Neural crest cell (in vitro differentiated cells): ENCODE results near the gene ZKSCAN3. TPM values are rescaled to one million over a fixed set of nuclear protein-coding genes. Genes with fewer than 3 reads are reported as not detected.

Experiments used
- DNase-seq: peaks from one replicate; pipeline ENCODE4 v3.0.0; 2021; ENCODE audit warnings: low read depth, mixed read lengths, low spot score
- H3K27ac Mint-ChIP-seq: one replicate; pipeline ENCODE4 v1.8.0; 2021; ENCODE audit warnings: mild to moderate bottlenecking, mixed read lengths; ENCODE audit not compliant: unreplicated experiment
- H3K27me3 Mint-ChIP-seq: 2 replicates; pipeline ENCODE4 v1.8.0; 2021; ENCODE audit warnings: low read depth, mild to moderate bottlenecking, mixed read lengths
- H3K36me3 Mint-ChIP-seq: 2 replicates; pipeline ENCODE4 v1.8.0; 2021; ENCODE audit warnings: low read depth, mild to moderate bottlenecking, mixed read lengths
- H3K4me1 Mint-ChIP-seq: 2 replicates; pipeline ENCODE4 v1.8.0; 2021; ENCODE audit warnings: mixed read lengths
- H3K4me3 Mint-ChIP-seq: one replicate; pipeline ENCODE4 v1.8.0; 2021; ENCODE audit warnings: mild to moderate bottlenecking, mixed read lengths
- H3K9me3 Mint-ChIP-seq: 2 replicates; pipeline ENCODE4 v1.8.0; 2021; ENCODE audit warnings: mixed read lengths
- CTCF ChIP-seq: fragments of 200-600 bp; sonication (generic); conservative IDR thresholded peaks from 2 replicates; pipeline ENCODE4 v1.5.0; 2021; ENCODE audit warnings: antibody characterized with exemption, mild to moderate bottlenecking
- total RNA-seq: library from RNA; stranded (reverse); gene quantifications from 2 replicates; pipeline ENCODE4 v1.2.1, GENCODE V29; 2021

Gene ZKSCAN3
- total RNA-seq, 1 donor from 2014 or later: 11.5 TPM

- no peak for DNase-seq
- H3K4me3 Mint-ChIP-seq: no peak overlapping the region
- peaks cover 11% of the 10 kb centered on the region for H3K36me3 Mint-ChIP-seq
- no peaks in the 10 kb centered on the region for H3K27me3 Mint-ChIP-seq
- peaks cover 9% of the 10 kb centered on the region for H3K9me3 Mint-ChIP-seq
- H3K4me1 Mint-ChIP-seq: no peaks in the 10 kb centered on the region
- no peak overlapping the region for H3K27ac Mint-ChIP-seq
- TF ChIP-seq CTCF: no peak
These were observed 13.2 kb upstream of the ZKSCAN3 start for GRCh38 chr6:28336284-28337120.

GRCh38 chr6:28337121-28337520 lies 12.6 kb upstream of the ZKSCAN3 start:
- DNase-seq: no peak
- no peak overlapping the region for H3K4me3 Mint-ChIP-seq
- H3K9me3 Mint-ChIP-seq: peaks cover 9% of the 10 kb centered on the region
- H3K27ac Mint-ChIP-seq: no peak overlapping the region
- peaks cover under 1% of the 10 kb centered on the region for H3K27me3 Mint-ChIP-seq
- TF ChIP-seq CTCF: no peak
- H3K36me3 Mint-ChIP-seq: peaks cover 7% of the 10 kb centered on the region
- no peaks in the 10 kb centered on the region for H3K4me1 Mint-ChIP-seq

GRCh38 chr6:28340310-28341095 lies 9.2 kb upstream of the ZKSCAN3 start:
- Mint-ChIP-seq H3K4me3 (no peak overlapping the region), H3K9me3 (no peaks in the 10 kb centered on the region), H3K4me1 (no peaks in the 10 kb centered on the region), H3K36me3 (no peaks in the 10 kb centered on the region), H3K27ac (no peak overlapping the region), H3K27me3 (peaks cover 27% of the 10 kb centered on the region)
- DNase-seq: no peak
- TF ChIP-seq CTCF: no peak

GRCh38 chr6:28343898-28344677 lies 5.7 kb upstream of the ZKSCAN3 start:
- DNase-seq: no peak
- H3K36me3 Mint-ChIP-seq: no peaks in the 10 kb centered on the region
- no peaks in the 10 kb centered on the region for H3K4me1 Mint-ChIP-seq
- H3K4me3 Mint-ChIP-seq: no peak overlapping the region
- no peak for TF ChIP-seq CTCF
- H3K27me3 Mint-ChIP-seq: peaks cover 55% of the 10 kb centered on the region
- no peaks in the 10 kb centered on the region for H3K9me3 Mint-ChIP-seq
- no peak overlapping the region for H3K27ac Mint-ChIP-seq

- Mint-ChIP-seq H3K27me3 (peaks cover 59% of the 10 kb centered on the region), H3K27ac (no peak overlapping the region), H3K4me3 (no peak overlapping the region), H3K36me3 (no peaks in the 10 kb centered on the region), H3K9me3 (no peaks in the 10 kb centered on the region), H3K4me1 (peaks cover 10% of the 10 kb centered on the region)
- TF ChIP-seq CTCF: no peak
- DNase-seq: no peak
These were observed 4.5 kb upstream of the ZKSCAN3 start for GRCh38 chr6:28345201-28345600.
